Panc1 (cell line): ENCODE results near the gene MECR. TPM values are rescaled to one million over a fixed set of nuclear protein-coding genes. Genes with fewer than 3 reads are reported as not detected.

Experiments used
- ATAC-seq: fragments of 200-7000 bp; cut with Tn5 transposase; 2 replicates; pipeline ENCODE4 v1.9.1; 2020; ENCODE audit warnings: mild to moderate bottlenecking, moderate library complexity
- BruUV-seq: library from RNA; stranded (reverse); fragments of 400-500 nt; replicated peaks from 2 replicates; lab custom pipeline; 2021; lab: Mats Ljungman, UMichigan
- CTCF ChIA-PET: fragments of 300-600 bp; sonication (Branson Sonifier 250); formaldehyde crosslinking; loops from one replicate; lab custom pipeline; 2022; ENCODE audit warnings: antibody characterized with exemption; lab: Charles Lee
- POLR2A ChIA-PET: fragments of 300-600 bp; sonication (Branson Sonifier 250); formaldehyde crosslinking; loops from one replicate; lab custom pipeline; 2022; ENCODE audit warnings: antibody characterized with exemption; lab: Charles Lee
- DNase-seq: peaks from one replicate; pipeline ENCODE4 v3.0.0-alpha.2; 2010; ENCODE audit warnings: low read depth, low spot score
- H3K27ac ChIP-seq: 2 replicates; pipeline ENCODE4 v1.5.1; 2011; ENCODE audit warnings: mild to moderate bottlenecking, low read length, inconsistent platforms
- H3K27me3 ChIP-seq: fragments of 200-500 bp; sonication (Bioruptor generic); 2 replicates; pipeline ENCODE4 v1.6.0; 2014; ENCODE audit warnings: low read length, inconsistent platforms; ENCODE audit not compliant: control insufficient read depth, insufficient read depth
- H3K36me3 ChIP-seq: fragments of 200-500 bp; sonication (Bioruptor generic); 2 replicates; pipeline ENCODE4 v1.5.1; 2014; ENCODE audit warnings: inconsistent platforms, mild to moderate bottlenecking, low read length, moderate library complexity; ENCODE audit not compliant: control insufficient read depth, insufficient read depth
- H3K4me1 ChIP-seq: 2 replicates; pipeline ENCODE4 v1.5.1; 2011; ENCODE audit warnings: inconsistent platforms, mild to moderate bottlenecking, low read length, moderate library complexity; ENCODE audit not compliant: control insufficient read depth, insufficient read depth
- H3K4me3 ChIP-seq, 2 experiments: 2 replicates each; pipeline ENCODE4 v1.5.1; 2011 to 2012; ENCODE audit warnings: low read depth in 2 of 2, low read length in 2 of 2, mild to moderate bottlenecking in 2 of 2, inconsistent platforms in 1 of 2, moderate library complexity in 1 of 2
- H3K9me3 ChIP-seq: fragments of 200-500 bp; sonication (Bioruptor generic); 2 replicates; pipeline ENCODE4 v1.5.1; 2014; ENCODE audit warnings: low read depth, mild to moderate bottlenecking, inconsistent platforms, low read length, moderate library complexity; ENCODE audit not compliant: control insufficient read depth, insufficient read depth
- POLR2AphosphoS5 ChIP-seq: IDR thresholded peaks from 2 replicates; pipeline ENCODE4 v1.6.1; 2012; ENCODE audit warnings: mild to moderate bottlenecking, low read depth, low read length, moderate library complexity
- REST ChIP-seq, 2 experiments: IDR thresholded peaks; 2 replicates each; pipeline ENCODE4 v1.6.1; 2011 to 2012; ENCODE audit warnings: low read depth in 2 of 2, control low read depth in 1 of 2, low read length in 1 of 2, mild to moderate bottlenecking in 1 of 2, moderate library complexity in 1 of 2; ENCODE audit not compliant: insufficient read depth in 1 of 2
- SIN3A ChIP-seq: IDR thresholded peaks from 2 replicates; pipeline ENCODE4 v1.6.1; 2012; ENCODE audit warnings: low read depth, mild to moderate bottlenecking, low read length, moderate library complexity, borderline replicate concordance; ENCODE audit not compliant: insufficient read depth
- TCF7L2 ChIP-seq: IDR thresholded peaks from 2 replicates; pipeline ENCODE4 v1.6.1; 2011; ENCODE audit warnings: mild to moderate bottlenecking, low read depth, low read length, inconsistent platforms
- in situ Hi-C: cut with HindIII; loops from 2 replicates; pipeline ENCODE4 v1.10.0; 2016; ENCODE audit warnings: low sequenced_read_pairs, low pct_unique_long_range_greater_than_20kb
- intact Hi-C: fragments of 100-400 bp; cut with micrococcal nuclease; formaldehyde crosslinking; loops from one replicate; pipeline ENCODE4 v1.10.0; 2022; ENCODE audit not compliant: unreplicated experiment
- total RNA-seq: library from RNA; stranded (reverse); gene quantifications from one replicate; pipeline ENCODE4 v1.2.1, GENCODE V29; 2021; ENCODE audit not compliant: unreplicated experiment
- TF ChIP-seq, protein P1 (sequence below): fragments of 450-650 bp; IDR thresholded peaks from 2 replicates; pipeline ENCODE4 v1.5.1; 2017; ENCODE audit warnings: mild to moderate bottlenecking

MECR gene
- total RNA-seq, 1 experiment from 2014 or later, result 25.7 TPM

- CTCF ChIA-PET, result interaction anchor here (0.6 kb wide), 1 partner anchor 488 kb away, joined by 4 read pairs; no protein-coding TSS in a partner anchor
- DNase-seq (no peak), ATAC-seq (no peak)
Measured at GRCh38 chr1:29144178-29144577, 86.6 kb downstream of the MECR start.

DNA sequence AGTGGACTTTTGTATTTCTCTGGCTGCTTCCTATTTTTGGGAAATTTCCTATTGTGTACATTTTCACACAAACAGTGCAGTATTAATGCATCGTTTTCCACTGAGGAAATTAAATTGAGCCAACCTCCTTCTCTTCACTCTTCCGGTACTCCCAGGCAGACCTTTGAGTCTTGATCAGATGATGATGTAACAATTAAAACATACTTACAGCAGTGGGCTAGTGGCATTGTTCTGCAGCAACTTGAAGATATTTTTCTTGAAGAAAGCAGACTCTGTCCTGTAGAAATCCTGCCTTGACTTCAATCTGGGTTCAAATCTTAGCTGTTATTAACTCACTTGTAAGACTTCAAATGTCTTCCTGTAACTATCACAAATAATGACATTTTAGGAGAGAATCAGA lies 88.0 kb downstream of the MECR start:
- no peak for ATAC-seq
- H3K4me1 ChIP-seq, result no peaks in the 10 kb centered on the region
- in situ Hi-C loops, result no loop called here
- H3K9me3 ChIP-seq, result no peaks in the 10 kb centered on the region
- peaks cover 4% of the 10 kb centered on the region; the same call in 1 of the 2 replicates for H3K36me3 ChIP-seq
- ChIA-PET POLR2A (no interaction called here), CTCF (interaction anchor here (0.6 kb wide), 1 partner anchor 448 kb away, joined by 3 read pairs; no protein-coding TSS in a partner anchor)
- H3K4me3 ChIP-seq, result no peak overlapping the region
- TF ChIP-seq SIN3A (no peak), POLR2AphosphoS5 (no peak), TCF7L2 (no peak), REST (IDR thresholded peaks at IDR 0.05; ENCODE audit: insufficient read depth in 1 of 2, low read depth in 2 of 2, low read length in 1 of 2) (no peak)
- TF ChIP-seq, protein P1, sequence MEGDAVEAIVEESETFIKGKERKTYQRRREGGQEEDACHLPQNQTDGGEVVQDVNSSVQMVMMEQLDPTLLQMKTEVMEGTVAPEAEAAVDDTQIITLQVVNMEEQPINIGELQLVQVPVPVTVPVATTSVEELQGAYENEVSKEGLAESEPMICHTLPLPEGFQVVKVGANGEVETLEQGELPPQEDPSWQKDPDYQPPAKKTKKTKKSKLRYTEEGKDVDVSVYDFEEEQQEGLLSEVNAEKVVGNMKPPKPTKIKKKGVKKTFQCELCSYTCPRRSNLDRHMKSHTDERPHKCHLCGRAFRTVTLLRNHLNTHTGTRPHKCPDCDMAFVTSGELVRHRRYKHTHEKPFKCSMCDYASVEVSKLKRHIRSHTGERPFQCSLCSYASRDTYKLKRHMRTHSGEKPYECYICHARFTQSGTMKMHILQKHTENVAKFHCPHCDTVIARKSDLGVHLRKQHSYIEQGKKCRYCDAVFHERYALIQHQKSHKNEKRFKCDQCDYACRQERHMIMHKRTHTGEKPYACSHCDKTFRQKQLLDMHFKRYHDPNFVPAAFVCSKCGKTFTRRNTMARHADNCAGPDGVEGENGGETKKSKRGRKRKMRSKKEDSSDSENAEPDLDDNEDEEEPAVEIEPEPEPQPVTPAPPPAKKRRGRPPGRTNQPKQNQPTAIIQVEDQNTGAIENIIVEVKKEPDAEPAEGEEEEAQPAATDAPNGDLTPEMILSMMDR, result no peak
- no peak overlapping the region for H3K27ac ChIP-seq
- intact Hi-C loops, result no loop called here
- DNase-seq, result no peak
- no TSS peak for BruUV-seq
- no peaks in the 10 kb centered on the region for H3K27me3 ChIP-seq

More at GRCh38 chr1:29144178-29144577, 86.6 kb downstream of the MECR start:
- H3K4me3 ChIP-seq, result no peak overlapping the region
- no peaks in the 10 kb centered on the region for H3K27me3 ChIP-seq
- in situ Hi-C loops, result no loop called here
- no peak overlapping the region for H3K27ac ChIP-seq
- no peaks in the 10 kb centered on the region for H3K9me3 ChIP-seq
- peaks cover 12% of the 10 kb centered on the region; the same call in 1 of the 2 replicates for H3K36me3 ChIP-seq
- no TSS peak for BruUV-seq
- TF ChIP-seq POLR2AphosphoS5 (no peak), TCF7L2 (no peak), REST (IDR thresholded peaks at IDR 0.05; ENCODE audit: insufficient read depth in 1 of 2, low read depth in 2 of 2, low read length in 1 of 2) (no peak), SIN3A (no peak)
- TF ChIP-seq, protein P1, result no peak
- POLR2A ChIA-PET, result no interaction called here
- intact Hi-C loops, result no loop called here
- H3K4me1 ChIP-seq, result no peaks in the 10 kb centered on the region
